Activated CD4-positive, alpha-beta T cell treated with anti-CD3 and anti-CD28 coated beads, Interleukin-2, amount 50 U/mL, for 48 hours (primary cell): ENCODE measurements around the gene CACNA2D2.

Experiments used
- DNase-seq, 2 experiments: peaks; one replicate each; pipeline ENCODE4 v3.0.0-alpha.2; 2020

The CACNA2D2 gene

DNA sequence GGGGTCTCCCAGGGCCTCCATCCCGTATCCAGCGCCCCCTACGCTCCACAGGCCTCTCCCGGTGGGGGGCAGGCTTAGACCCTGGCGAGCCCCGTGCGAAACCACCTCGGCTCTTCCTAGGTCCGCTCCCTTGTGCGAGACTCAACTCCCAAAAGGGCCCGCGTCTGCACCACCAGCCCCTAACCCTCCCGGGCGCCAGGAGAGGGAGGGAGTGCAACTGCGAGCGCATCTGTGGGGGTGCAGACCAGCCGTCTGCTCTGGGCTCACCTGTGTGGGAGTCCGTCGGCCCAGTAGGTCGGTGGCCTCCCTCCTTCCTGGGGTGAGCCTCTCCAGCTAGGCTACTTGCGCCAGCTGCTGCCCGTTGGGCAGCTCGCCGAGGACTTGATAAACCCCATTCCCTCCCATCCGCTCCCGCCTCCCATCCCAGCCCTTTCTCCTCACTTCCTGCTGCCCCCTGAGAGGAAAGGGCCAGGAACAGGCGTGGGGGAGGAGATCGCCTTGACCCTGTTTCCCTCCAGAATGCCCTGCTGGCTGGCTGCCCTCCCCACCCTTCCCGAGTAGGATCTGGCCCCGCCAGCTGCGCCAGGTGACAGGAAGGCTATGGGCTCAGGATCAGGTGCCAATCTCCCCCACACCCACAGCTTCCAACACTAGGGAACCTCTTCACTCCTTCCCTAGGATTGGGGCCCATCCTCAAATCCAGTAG, 180.9 kb downstream of the CACNA2D2 start, which contains the start of gene HYAL2:
TSS of gene HYAL2 (minus strand) at position 360 of the 706 bp plus-strand sequence. CDS start 2,256 bp downstream, outside the sequence.
- no peak for DNase-seq

DNA sequence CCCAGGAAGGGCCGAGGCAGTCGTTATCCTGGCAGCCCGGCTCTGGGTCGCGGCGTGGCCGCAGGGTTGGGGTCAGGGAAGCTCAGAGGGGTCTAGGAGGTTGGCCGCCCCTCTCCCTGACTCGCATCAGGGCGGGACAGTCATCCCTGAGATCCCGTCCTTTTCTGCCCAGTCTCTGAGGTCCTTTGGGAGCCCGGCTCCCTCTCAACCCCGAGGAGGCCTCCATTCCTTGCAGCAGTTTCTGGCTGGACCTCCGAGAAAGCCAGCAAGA, 181.4 kb downstream of the CACNA2D2 start:
- no peak for DNase-seq

DNA sequence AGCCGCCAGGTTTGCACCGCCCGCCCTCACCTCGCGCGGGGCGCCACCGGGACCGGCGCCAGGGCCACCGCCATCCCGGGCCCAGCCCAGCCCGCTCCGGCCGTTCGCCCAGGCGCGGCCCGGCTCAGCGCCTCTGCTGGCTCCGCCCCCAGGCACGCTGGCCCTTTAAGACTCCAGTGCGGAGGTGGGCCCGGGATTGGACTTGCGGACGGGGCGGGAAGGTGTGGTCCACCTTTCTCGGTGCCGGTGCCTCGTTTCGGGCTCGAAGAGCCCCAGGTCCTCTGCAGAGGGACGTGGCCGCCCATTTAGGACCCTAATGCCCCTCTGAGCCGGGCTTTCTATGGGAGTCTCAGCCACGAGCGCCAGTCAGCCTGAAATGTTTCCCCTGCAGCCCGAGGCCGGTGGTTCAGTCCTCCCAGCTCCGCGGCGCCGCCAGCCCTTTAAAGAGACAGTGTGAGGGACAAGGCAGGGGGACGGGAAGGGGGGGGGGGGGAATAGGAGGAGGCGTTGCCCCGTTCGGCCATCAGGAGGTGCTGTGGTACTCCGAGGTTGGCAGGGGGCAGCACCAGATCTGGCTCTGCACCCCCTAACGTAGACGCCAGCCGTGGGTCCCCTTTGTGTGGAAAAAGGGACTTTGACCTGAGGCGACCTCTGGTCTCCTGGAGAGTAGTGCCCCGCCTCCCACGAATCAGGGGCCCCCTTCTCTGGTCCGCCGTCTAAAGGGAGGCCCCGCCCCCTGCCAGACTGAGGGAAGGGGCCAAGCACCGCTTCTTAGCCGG, 181.9 kb downstream of the CACNA2D2 start:
- peak; percentile 87 to 88 for DNase-seq

DNA sequence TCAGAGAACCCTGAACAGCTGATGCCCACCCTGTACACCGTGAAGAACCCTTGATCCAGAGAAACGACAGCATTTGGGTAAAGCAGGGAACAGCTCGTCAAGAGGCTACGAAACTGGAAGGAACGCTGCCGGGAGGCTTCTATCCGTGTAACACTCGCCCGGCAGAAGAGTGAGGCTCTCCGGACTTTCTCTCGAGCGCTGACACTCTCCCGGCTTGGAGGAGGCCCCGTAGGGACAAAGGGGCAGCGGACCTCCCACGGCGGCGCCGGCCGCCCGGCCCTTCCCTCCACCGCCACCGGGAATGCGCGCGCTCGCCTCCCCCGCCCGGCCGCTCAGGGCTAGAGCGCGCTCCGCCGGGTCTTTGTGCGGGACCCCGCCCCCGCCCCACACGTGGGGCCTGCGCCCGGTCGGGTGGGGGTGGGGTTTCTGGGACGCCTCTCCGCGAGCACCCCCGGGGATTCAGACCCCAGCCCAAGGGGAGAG, 182.5 kb downstream of the CACNA2D2 start:
- peak; percentile 68 to 72 for DNase-seq

DNA sequence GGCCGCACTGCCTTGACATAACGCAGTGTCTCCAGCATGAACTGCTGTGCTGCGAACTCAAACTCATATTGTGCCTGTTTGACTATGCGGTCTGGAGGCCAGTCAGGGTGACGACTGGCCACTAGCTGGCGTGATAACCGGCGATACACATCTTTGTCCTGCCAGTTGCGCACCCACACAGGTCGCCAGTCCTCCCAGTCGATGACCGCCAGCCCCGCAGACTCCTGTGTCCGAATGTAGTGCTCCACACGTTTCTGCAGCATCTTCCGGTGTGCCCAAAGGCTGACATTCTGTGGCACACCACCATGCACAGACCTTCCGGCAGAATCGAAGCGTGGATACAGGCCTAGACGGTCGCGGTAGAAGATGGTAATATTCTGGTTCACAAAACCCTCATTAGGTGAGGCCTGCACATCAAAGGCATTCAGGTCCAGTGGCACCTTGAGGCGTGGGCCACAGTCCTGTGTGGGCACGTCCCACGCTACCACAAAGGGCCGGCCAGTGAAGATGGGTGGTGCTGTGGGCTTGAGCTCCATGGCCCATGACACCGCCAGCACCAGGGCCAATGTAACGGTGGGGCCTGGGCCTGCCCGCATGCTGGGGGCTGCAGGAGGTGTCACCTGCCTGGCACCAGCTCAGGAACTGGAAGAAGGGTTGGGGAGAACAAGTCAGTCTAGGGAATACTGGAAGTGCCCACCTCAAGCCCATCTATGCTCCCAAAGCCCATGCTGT, 183.4 kb downstream of the CACNA2D2 start:
- DNase-seq = no peak

DNA sequence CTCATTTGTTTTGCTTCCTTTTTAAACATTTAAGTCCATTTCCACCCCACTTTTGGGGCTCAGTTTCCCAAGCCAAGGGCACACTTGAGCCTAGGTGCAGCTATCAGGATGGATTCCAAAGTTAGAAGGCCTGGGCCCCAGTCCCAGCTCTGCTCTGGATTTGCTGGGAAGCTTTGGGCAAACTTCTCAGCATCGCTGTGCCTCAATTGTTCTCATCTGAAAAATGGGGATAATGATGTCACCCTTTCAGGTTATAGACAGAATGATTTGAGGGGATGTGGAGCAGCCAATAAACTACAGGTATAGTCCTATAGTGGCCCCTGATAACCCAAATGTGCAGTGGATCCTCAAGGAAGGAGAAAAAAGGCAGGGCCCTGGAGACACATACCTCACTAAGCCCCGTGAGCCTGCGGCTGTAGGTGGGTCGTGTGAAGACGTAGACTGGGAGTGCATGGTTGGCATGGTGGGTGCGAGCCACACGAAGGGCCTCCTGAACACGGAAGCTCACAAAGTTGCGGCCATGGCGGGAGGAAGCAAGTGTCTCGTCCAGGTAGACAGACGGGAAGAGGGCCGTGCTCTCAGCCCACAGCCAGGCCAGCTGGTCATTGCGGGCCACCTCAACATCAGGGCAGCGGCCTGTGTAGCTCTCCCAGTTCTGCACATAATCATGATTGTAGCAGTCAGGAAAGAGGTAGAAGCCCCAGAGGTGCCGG, 184.1 kb downstream of the CACNA2D2 start:
- DNase-seq = no peak

DNA sequence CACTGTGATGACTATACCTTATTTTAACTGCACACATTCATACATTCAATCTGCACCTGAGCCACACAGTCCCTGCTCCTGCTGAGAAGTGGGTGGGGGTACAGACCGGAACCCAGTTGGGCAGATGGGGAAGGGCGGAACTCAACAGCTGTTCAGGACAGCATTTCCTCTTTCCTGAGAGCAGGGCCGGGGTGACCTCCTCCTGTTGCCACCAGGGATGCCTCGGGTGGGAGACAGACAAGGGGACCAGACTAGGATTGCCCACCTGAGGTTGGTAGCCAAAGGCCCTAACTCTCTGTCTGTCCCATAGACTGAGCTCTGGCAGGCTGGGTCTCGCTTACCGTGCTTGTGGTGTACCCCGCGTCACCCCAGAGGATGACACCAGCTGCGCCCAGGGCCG, 184.8 kb downstream of the CACNA2D2 start:
- DNase-seq = no peak

DNA sequence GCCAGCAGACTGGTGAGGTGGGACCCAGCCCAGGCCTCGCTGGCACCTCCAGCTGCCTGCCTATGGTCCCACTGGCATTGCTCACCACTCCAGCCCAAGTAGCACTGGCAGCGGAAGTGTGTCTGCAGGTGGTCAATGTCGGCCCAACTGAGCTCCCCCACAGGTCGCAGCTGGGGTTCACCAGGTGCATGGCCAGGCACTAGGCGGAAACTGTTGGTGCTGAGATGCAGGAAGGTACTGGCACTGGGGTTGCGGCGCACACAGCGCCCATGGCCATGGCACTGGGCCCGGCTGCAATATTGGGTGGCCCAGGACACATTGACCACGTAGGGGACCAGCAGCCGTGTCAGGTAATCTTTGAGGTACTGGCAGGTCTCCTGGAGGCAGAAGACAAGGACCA, 185.3 kb downstream of the CACNA2D2 start:
- no peak for DNase-seq

DNA sequence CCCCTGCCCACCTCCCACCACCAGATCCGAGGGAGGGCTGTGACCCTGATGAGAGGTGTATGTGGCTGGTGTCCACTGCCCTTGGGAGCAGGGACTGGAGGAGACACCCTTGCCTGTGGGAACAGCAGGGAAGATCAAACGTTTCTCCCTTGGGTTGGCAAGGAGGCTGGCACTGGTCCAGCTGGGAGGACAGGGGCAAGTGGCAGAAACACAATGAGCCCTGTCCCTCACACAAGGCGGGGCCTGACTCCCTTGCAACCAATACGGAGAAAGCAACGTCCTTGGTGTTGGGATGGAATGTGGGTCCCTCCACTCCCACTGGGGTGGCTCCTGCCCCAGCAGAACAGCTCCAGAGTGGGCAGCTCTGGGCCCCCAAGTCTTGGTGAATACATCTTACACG, 186.1 kb downstream of the CACNA2D2 start:
- no peak for DNase-seq

DNA sequence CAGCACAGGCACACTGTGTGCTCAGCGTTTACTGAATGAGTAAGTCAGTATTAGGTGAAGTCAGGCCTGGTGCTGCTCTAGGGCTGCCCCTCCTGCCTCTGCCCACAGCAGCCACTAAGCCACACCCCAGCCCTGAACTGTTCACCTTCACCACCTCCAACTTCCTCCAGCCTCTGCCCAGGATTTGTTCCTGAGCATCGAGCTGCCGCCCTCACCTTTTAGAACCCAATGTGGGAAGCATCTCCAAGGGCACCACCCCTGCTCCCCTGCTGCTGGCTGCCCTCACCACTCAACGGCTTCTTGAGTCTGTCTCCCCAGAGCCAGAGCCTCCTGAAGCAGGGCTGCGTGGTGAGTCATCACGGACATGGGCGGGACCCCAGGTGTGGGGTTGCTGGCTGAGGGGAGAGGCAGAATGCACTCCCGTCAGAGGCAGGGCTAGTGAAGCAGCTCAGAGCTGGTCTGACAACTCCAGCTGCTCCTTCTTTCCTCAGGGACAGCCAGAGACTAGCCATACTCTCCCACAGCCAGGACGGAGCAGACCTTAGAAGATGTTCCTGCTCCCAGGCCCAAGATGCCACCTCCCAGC, 186.7 kb downstream of the CACNA2D2 start:
- DNase-seq = peak; percentile 57 to 62

DNA sequence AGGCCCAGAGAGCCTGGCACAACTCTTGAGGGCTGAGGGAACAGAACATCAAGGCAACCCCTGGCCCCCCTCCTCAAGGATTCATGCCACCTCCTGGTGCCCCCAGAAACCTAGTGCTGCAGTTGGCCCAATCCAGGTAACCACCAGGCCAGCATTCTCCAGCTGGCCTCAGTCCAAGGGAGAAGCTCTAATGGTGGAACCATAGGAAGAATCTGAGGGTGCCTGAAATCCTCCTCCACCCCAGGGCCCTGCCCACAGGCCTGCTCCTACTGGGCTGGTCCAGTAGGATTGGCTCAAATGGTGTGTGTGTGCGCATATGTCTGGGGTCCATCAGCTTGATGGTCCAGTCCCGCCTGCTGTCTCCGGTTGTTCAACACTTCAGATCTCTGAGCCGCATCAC, 188.6 kb downstream of the CACNA2D2 start:
- no peak for DNase-seq

DNA sequence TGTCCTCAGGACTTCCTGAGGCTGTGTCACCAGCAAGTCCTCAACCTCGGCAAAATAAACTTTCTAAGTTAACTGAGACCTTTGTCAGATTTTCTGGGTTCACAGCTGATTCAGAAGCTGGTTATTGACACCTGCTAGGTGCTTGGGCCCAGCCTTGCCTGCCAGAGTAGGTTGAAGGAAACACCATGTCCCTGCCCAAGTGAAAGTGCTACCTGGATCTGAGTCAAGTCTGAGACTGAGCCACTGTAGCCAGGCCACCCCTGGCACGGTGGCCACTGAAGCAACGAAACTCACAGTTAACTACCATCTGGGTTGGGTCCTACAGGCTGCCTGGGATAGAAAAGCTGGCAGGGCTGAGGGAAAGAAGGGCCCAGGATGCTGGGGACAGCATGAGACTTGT, 189.1 kb downstream of the CACNA2D2 start:
- no peak for DNase-seq
